T-helper 22 cell (primary cell): ENCODE measurements around the gene MLLT6.
A peak's percentile ranks its signal among the peaks of the same experiment; 100 is the strongest.

Experiments
- DNase-seq: peaks from one replicate; pipeline ENCODE4 v3.0.0-alpha.2; 2020; ENCODE audit warnings: low read depth

Gene MLLT6

DNA sequence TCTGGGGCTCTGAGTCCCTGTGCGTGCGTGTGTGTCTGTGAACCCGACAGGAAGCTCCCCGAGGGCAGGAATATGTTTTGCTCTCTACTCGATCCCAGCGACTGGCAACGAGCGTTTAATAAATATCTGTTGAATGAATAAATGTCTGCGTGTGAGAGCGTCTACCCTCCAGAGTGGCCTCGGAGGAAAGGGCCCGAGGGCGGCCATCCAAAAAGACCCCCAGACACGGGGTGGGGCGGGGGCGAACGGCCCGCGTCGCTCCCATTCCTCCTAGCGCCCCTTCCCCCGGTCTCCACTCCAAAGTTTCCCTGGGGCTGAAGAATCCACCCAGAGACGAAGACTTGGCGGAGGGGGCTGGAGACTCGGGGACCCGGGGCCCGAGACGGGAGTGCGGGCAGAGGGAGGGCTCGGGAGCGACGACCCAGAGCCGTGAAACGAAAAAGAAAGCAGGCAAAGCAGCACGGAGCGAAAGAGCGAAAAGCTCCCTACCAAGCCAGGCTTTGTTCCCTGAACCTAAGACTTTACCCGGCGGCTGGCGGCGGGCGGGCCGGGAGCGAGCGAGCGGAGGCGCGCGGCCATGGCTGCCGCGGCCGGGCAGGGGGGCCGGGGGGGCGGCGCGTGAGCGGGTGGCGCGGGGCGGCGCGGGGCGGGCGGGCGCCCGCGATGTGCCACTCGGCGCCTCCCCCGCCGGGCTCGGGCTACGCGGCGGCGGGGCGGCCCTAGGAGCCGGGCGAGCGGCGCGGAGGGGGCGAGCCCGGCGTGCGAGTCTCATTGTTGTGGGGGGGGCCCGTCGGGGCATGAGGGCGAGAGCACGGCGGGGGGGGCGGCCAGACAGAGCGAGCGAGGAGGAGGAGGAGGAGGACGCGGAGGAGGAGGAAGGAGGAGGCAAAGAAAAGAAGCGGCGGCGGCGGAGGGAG is at the start of gene MLLT6:
MLLT6 (plus strand) TSS at position 668 of the 917 bp plus-strand sequence. CDS start 360 bp downstream, outside the sequence.
- peak; percentile 77 for DNase-seq

DNA sequence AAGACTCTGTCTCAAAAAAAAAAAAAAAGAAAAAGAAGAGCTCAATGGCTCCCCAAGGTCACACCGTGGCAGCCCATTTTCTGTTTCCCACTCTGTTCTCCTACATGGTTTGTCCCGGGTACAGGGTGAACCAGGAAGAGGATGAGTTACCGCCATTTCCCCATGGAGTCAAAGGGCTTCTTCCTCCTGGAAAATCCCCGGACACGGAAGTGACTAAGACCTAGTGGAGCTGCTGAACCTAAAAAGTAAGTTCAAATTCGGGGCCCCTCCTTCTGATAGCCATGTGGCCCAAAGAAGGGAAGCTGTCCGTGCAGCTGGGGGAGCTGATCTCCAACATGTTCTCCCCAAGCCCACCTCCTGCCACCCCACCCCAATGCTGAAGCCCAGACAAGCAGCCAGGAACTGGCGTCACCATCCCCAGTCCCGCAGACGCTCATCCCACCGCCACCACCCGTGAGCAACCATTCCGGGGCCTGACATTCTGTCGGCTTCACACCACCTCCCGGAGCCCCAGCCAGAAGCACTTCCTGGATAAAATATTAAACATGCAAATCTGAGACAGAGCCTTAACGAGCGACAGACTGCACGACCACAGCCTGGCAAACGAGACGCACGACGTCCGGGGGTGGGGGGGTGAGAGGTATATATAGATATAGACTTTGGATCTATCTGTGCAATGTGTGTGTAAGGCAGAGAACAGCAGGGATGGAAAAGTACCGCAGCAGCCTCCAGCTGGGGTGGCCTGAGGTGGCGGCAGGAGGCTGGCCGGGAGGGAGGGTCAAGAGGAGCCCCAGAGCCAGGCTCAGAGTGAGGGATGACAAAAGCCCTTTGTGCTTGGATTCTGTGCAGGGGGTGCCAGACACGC is 47.9 kb upstream of the MLLT6 start:
- DNase-seq: no peak

DNA sequence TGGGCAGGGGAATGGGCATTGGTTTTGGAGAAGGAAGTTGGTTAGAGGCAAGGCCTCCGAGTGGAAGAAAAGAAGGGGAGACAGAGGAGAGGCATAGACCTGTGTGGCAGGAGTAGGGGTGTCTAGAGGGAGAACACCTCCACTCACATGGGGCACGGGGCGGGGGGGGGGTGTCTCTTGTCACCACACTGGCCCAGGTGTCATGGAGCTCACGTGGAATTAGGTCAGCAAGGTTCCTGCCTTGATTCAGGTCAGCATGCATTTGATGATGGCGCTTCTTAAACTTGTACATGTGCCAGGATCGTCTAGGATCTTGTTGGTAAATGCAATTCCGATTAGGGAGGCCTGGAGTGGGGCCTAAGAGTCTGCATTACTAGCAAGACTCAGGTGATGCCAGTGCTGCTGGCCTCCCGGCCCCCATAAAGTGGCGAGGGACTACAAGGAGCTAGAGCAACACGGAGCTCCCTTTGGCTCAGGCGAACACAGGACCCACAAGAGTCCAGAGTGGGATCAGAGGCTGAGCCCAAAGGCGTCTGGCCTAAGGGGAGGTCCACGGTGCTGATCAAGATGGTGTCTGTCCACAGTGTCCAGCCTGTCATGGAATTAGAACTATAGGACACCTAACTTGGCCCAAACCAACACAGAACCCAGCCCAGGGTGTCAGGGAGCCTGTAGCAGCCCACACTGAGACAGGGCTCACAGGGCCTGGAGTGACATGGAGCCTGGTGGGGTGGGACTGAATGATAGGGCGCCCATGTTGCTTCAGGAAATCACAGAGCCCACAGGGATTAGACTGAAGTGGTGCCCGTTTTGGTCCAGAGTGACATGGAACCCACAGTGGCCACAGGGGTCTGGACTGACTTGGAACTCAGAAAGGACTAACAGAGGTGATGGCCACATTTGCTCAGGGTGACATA is 47.0 kb upstream of the MLLT6 start:
- DNase-seq: no peak

DNA sequence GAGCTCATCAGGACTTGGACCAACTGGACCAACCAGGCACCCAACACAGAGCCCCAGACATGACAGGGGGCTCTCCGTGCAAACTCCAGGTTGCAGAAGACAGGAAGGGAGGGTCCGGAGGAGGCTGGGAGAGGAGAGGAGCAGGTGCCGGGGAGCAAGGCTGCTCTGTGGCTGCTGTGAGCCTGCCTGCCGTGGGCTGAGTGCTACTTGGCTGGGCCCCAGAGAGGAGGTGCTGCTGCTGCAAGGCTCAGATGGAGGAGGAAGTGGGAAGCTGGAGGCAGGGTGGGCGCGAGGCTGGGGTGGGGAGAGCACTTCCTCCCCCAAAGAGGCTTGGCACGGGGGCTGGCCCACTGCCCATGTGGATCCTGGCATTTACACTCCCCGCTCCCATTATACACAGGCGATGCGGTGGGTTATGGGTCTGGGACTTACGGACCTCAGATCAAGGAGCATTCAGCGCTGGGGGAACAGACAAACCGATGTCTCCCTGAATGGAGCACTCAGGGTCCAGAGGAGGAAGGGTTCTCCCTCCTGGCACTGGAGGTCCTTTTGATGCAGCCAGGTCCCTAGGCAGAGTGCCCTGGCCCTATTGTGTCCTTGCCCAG is 46.2 kb upstream of the MLLT6 start:
- DNase-seq: no peak

DNA sequence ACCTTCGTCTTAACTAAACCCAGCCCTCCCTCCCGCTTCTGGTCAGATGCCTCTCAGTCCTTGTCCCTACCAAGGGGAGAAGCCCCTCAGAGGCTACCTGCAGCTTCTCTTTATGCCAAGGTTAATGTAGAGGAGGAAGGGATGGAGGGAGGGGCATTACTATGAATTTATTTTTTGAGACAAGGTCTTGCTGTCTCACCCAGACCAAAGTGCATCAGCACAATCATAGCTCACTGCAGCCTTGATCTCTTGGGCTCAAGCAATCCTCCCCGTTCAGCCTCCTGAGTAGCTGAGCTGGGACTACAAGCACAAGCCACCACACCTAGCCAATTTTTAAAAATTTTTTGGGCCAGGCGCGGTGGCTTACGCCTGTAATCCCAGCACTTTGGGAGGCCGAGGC is 45.7 kb upstream of the MLLT6 start:
- no peak for DNase-seq

DNA sequence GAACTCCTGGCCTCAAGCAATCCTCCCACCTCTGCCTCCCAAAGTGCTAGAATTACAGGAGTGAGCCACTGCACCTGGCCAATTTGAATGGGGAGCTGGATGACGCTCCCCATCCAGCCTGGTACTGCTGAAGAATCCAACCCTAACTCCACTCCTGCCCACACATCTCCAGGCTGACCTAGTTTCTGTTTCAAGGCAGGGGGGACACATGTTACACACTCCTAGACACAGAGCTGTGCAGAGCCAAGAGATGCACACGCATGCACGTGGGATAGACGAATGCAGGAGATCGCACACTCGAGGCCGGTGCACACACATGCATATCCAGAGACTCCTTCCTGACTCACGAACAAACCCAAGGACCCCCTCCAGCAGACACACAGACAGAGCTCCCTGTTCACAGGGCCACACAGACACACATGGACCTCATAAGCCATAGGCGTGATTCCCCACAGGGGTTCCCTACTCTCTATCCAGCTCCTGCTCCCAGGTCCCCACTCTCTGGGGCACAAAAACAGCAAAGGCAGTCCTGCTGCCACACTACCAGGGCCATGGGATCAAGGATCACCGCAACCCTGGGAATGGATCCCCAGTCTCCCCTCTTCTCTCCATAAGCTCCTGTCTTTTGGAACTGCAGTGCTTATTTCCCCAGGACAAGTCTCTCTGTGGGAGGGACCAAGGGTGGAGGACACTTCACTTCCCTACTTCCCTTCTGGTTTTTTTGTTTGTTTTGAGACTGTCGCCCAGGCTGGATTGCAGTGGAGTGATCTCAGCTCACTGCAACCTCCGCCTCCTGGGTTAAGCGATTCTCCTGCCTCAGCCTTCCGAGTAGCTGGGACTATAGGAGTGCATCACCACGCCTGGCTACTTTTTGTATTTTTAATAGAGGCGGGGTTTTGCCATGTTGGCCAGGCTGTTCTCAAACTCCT is 44.7 kb upstream of the MLLT6 start:
- no peak for DNase-seq

DNA sequence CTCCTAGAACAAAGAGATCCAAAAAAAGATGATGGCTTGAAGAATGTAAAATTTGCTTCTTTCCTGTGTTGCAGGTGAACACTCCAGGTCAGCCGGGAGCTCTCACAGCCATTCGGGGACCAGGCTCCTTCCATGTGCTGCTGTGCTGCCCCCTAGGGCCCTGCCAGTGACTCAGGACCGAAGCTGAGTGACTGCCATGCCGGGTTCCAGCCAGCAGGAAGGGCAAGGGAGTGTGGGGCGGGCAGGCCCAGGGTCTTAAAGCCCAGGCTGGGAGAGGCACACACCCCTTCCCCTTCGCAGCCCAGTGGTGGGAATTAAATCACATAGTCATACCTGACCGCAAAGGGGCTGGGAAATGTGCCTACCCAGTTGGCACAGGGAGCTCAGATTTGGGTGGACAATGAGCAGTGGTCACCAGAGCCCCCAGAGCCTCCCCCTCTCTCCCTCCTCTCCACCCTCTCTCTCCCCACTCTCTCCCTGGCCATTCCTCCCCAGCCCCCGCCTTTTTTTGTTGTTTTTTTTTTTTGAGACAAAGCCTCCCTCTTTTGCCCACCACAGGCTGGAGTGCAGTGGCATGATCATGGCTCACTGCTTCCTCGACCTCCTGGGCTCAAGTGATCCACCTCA is 41.8 kb upstream of the MLLT6 start:
- DNase-seq: no peak

DNA sequence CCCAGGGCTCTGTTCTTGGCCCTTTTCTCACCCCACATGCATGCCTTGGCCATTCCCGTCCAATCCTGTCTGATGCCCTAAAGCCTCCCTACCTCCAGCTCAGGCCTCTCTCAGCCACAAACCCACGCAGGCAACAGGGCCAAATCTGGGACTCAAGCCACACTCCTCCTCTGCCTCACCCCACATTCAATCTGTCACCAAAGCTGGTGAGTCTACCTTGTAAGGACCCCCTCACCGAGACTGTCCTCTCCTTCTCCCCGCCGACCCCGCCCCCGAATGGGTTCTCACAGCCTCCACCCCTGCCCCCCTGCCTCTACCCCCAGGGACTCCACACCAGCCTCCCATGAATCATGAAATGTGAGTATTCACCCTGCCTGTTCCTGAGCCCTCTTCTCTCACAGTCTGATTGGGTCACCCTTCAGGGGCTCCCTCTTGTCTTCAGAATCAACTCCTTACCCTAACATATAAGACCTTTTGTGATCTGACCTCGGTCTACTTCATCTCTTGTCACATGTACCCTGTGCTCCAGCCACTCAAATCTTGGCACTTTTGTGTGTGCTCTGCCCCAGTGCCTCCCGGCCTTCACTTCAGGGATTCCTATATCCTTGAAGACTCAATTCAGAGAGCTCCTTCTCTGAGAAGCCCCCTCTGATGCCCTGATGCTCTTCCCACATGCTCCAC is 41.0 kb upstream of the MLLT6 start:
- no peak for DNase-seq

DNA sequence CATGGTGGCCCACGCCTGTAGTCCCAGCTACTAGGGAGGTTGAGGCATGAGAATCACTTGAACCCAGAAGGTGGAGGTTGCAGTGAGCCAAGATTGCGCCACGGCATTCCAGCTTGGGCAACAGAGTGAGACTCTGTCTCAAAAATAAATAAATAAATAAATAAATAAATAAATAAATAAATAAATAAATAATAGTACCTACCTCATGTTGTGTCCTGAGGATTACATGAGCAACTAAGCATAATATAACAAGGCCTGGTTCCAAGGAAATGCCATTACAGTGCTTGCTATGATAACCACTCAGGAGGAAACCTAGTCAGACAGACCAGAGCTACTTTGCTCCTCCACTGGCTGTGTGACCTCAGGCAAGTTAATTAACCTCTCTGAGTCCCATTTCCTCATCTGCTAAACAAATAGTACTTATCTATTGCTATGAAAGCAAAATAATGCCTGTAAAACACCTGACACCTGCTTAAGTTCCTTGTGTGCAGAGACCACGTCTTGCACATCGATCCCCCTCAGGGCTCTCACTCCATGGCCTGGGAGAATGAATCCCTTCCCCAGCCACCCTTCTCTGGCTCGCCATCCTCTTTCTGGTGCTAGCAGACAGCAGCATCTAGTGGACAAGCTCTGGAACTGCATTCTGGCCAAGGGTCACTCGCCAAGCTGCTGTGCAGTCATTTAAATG is 37.8 kb upstream of the MLLT6 start:
- peak; percentile 25 for DNase-seq

DNA sequence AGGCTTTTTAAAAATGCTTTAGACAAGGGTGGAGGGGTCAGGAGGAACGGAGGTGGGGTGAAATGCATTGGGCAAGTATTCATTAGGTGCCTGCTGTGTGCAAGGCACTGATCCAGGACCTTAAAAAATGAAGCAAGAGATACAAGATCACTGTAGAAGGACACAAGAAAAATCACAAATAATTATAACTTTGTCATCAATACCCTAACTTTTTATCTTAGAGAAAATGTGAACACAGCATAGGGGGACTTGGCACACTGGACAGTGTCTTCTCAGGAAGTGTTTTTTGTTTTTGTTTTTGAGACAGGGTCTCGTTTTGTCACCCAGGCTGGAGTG is 37.3 kb upstream of the MLLT6 start:
- no peak for DNase-seq

DNA sequence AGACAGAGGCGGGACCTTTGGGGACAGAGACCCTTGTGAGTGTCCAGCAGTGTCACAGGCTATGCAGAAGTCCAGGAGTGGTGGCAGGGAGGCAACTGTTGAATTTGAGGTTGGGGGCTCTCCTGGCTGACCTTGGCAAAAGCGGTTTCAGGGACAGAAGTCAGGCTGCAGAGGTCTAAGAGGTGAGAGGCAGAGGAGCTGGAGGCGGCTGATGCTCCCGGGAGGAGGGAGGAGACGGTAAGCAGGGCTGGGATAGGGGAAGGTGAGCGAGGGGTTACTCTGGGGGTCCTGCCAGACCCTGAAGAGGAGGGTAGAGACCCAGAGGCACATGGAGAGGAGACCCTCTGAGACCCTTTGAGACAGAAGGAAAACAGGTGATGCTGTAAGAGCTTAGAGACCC is 35.6 kb upstream of the MLLT6 start:
- DNase-seq: no peak

DNA sequence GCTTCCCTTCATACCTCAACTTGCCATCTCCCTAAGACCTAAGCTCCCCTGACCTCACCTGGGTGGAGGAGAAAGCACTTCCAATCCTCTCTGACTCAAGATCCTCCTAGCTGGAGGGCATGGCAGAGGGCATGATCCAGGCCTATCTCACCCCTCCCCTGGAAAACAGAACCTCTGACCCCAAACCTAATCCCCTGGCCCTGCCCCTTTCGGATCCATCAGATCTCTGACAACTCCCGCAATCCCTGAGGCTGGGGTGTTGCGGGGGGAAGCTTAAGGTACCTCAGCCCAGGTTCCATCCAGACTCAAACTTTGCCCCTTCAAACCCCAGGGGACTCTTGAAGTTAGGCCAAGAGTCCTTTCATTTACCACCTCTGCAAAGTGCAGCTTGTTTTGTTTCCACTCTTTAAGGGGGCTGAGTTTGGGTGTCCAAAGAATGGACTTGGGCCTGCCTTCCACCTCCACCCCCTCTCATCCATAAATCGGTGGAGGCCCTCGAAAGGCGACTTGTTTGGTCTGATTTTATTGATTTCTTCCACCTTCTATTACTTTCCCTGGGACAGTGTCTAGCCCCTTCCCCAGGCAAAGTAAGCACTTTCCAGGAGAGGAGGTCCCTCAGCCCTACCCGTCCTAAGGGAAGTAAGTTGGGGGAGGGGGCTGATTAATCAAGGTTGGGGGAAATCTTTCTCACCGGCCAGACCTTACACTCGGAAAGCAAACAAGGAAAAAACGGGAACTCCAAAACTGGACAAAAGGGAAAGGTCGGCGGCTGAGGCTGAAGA is 32.9 kb upstream of the MLLT6 start:
- DNase-seq: no peak

DNA sequence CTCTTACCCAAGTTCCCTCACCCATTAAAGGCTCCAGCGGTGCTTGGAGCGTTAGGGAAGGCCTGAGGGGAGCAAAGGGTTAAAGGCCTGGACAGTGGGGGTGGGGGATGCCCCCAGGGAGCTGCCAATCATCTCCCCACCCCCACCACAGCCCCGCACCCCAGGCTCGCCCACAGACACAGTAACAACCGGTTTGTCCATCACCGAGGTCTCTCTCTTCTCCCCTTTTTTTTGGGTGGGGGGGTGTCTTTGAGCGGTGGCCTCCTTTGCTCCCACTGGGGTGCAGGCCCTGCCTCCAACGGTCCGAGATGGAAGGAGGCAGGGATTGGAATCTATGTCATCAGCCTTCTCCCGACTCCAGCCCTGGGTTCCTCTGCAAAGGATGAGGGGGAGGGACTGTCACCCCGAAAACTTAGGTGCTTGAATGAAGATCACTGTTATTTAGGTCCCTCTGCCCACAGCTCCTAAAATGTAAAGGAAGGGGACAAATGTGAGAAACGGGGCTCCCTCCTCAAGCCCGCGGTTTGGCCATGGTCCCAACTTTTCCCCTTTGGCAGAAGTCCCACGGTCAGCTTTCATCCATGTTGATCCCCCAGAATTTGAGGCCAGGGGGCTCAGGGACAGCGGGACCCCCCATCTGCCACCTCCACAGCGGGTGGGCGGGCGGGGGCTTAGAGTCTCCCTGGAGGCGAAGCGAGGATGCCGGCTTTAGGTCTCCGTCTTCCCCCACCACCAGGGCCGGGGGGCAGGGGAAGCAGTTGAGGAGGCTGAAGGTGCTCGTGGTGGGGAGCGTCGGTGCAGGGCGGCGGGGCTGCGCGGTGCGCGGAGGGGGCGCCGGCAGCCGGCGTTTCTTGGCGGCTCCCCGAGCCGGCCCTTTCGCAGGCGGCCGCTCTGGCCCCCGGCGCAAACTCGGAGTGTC is 32.0 kb upstream of the MLLT6 start:
- no peak for DNase-seq

DNA sequence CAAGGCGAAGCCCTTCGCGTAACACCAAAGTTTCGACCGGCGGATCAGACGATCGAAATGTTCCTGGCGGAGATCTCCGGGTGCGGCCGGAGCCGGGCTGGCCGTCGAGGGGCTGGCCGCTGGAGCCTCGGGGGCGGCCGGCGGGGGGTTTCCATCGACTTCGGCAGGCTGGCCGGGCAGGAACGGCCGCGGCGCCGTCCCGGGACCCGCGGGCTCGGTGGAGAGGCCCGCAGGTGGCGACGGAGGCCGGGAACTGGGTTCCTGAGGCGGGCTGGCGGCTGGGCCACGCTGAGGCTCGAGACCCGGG is 31.4 kb upstream of the MLLT6 start:
- no peak for DNase-seq

DNA sequence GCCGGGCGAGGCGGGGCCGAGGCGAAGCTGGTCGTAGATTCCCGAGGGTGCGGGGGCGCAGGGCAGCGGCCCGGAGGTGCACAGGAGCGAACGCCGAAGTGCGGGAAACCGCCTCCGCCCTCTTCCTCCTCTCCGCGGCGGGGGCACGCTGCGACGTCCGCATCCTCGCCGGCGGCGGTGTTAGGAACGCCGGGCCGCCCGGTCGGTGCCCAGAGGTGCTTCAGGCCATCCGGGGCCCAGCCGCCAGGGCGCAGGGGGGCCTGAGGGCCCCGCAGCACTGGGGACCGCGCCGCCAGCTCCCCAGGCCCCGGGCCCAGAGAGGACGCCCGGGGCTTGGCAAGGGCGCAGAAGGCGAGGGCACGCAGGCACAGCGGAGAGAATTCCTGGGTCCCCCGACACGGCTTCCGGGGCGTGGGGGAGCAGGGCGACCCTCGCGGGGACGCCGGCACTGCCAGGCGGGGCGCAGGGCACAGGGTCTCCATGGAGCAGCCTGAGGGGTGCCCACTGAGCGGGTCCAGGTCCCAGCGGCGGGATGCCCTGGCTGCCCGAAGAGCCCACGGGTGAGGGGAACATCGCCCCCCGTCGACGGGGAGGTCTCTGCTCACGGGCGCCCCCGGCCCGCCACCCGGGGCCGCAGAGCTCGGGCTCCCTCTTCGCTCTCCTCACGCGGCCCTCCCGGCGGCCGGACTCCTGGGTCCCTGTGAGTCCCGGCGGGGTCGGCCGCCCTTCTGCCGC is 30.9 kb upstream of the MLLT6 start:
- no peak for DNase-seq
